GM18507 (cell line): Measurements from ENCODE around the gene TRMT61B.

Experiments
- DNase-seq: peaks from one replicate; pipeline ENCODE4 v3.0.0; 2011; ENCODE audit warnings: low read depth; ENCODE audit not compliant: insufficient read length; ENCODE audit errors: extremely low spot score
- FAIRE-seq: peaks from 2 replicates; lab custom pipeline; 2011; peaks lifted over from hg19 to GRCh38; lab: Jason Lieb, UNC

TRMT61B gene

DNA sequence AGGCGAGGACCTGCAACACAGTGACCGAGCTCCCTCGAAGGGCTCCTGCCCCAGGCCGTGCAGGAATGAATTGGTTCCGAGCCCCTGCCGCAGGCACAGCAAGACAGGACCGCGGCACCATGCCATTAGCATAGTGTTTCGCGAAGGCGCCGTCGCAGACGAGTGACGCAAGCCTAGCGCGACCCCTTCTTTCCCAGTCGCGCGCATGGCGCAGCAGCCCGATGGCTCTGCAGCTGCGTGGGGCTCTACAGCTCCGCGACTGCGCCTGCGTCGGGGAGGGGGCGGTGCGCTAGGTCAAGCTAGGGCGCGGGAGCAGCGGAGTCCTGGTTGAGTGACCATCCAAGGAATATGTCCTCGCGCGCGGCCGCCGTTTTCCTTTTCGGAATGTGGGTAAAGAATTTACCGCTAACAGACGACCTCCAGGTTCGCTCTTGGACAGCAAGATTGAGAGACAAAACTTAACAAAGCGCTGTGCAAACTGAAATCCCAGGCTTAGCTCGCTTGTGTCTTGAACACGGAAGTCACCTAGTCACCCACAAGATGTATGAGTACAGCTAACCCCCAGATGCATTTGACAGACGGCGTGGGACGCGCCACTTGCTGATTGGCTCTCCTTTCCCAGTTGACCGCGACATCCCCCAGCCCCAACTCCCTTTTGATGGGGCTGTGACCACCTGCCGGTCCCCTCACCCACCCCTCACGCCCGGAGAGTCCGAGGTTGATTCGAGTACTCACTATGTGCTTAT, at the start of gene TRMT61B:
Gene TRMT61B, minus strand, starts transcription at position 164 of the 746 bp plus-strand sequence. Its CDS starts 32 bp downstream, at position 132.
- FAIRE-seq, result peak; percentile 96
- DNase-seq, result peak; percentile 99

DNA sequence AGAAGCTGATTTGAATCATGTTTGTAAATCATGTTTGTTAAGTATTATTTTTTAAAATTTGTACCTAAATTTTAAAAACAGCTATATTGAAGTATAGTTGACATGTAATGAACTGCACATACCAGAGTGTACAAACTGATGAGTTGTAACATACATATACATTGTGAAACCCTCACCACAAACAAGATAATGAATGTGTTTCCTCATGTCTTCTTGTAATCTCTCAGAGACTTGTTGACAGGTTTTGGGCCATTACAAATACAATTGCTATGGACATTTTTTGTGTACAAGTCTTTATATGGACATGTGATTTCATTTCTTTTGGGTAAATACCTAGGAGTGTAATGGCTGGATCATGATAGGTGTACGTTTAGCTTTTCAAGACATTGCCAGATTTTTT, 45.8 kb upstream of the TRMT61B start:
- no peak for DNase-seq

DNA sequence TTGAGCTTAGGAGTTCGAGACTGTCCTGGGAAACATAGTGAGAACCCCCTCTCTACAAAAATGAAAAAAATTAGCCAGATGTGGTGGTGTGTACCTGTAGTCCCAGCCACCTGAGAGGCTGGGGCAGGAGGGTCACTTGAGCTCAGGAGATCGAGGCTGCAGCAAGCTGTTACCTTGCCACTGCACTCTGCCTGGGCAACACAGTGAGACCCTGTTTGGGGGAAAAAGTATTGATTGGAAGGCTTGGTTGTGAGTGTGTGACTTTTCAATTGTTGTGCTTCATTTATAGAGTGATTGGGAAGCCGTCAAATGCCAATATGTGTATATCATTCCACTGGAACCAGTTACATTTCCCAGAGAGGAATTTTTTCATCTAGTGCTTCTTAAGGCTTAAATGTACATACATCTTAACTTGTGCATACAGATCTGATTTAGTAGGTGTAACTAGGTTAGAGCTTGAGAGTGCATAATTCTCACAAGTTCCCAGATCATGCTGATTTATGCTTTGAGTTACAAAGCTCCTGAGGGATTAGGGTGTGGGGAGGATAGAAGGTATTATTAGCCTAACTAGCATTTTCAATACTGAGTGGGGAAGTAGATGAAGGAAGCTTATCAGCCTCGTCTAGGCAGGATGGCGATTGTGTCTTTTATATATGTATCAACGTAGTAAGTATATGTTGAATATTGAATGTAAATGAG, 39.7 kb upstream of the TRMT61B start:
- FAIRE-seq, result no peak
- no peak for DNase-seq

More for the DNA sequence above, 45.8 kb upstream of the TRMT61B start:
- FAIRE-seq, result no peak

DNA sequence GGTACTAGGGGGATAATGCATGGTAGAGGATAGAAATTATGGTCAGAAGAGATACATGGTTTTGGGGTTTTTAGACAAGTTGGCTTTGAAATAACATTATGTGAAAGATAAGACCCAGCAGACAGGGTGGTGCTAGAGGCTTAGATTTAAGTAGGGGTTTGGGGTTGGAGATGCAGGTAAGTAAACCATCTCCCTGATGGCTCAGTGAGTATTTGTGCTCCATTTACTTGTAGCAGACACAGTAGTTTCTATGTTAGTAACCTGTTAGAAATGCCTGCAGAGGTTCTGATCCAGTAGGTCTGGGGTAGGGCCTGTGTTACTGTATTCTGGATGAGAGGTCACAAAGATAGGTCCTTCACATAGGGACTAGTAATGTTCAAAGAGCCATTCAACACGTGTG, 38.1 kb upstream of the TRMT61B start:
- DNase-seq (no peak), FAIRE-seq (no peak)

DNA sequence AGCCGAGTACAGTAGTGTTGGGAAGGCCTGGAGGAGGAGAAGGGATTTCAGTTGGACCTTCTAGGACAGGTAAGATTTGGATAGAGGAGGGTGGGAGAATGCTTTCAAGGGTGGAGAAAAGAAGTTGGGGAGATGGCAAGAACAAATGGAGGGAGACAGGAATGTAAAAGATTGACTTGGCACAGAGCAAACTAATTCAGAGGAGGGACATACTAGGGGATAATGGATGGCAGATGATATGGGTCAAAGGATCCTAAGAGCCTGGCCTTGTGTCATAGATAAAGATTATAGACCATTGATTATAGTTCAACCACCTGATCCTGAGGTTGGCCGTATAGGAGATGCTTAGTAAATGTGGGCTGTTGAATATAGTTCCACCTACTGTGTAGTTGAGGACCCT, 36.7 kb upstream of the TRMT61B start:
- DNase-seq, result no peak
- no peak for FAIRE-seq

DNA sequence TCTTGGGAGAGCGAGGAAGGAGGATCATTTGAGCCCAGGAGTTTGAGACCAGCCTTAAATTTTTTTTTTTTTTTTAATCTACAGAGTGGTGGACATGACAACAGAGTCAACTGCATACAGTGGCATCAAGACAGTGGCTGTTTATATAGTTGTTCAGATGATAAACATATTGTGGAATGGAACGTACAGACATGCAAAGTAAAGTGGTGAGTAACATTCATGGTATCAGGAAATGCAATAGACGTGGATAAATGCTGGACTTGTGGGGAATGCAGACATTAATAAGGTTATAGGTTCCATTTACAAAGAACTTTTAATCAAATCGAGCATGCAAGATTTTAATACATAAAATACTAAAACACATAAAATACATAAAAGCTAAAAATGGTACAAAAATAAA, 36.3 kb upstream of the TRMT61B start:
- no peak for FAIRE-seq
- DNase-seq, result no peak

DNA sequence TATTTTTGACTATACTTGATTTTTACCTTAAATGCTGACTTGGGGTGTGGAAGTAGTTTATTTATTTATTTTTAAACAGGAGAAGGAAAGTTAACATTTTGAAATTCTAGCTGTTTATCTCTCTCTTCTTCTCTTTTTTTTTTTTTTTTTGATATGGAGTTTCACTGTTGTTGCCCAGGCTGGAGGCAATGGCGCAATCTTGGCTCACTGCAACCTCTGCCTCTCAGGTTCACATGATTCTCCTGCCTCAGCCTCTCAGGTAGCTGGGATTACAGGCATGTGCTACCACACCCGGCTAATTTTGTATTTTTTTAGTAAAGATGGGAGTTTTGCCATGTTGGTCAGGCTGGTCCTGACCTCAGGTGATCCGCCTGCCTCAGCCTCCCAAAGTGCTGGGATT, 35.4 kb upstream of the TRMT61B start:
- DNase-seq, result no peak
- no peak for FAIRE-seq

DNA sequence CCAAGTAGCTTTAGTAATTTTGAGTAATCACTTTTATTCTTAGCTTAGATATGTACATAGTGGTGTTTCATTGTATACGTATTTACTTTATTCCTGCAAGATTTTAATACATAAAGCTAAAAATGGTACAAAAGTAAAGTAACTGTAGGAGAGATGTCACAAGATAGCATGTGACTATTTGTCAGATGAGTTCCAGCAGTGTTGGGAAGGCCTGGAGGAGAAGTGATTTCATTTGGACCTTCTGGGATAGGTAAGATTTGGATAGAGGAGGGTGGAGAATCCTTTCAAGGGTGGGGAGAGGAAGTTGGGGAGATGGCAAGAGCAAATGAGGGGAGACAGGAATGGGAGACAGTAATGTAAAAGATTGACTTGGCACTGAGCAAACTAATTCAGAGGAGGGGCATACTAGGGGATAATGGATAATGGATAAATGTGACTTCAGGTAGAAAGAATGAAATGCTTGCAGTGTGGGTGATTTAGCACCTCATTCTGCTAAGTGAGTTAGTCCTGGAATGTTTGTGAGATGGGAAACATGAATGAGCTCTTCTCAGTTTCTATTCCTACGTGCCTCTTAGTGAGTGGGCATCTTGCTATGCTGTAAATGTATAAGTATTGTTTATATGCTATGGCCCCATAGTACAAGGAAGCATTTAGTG, 34.8 kb upstream of the TRMT61B start:
- FAIRE-seq (no peak), DNase-seq (no peak)

DNA sequence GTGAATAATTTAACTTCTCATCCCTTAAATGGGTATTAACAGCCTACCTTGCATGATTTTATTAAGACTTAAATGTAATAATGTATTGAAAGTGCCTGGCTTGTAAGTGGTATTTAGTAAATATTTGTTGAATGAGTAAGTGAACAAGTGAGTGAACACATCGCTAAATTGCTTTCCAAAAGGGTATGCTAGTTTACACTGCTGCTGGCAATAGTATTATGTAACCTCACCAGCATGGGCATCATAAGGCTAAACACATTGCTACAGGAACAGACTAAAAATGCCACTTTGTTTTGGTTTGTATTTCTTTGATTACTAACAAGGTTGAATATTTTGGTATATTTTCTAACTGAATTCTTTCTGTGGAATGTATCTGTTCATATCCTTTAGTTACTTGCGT, 34.2 kb upstream of the TRMT61B start:
- DNase-seq, result no peak
- FAIRE-seq, result no peak

DNA sequence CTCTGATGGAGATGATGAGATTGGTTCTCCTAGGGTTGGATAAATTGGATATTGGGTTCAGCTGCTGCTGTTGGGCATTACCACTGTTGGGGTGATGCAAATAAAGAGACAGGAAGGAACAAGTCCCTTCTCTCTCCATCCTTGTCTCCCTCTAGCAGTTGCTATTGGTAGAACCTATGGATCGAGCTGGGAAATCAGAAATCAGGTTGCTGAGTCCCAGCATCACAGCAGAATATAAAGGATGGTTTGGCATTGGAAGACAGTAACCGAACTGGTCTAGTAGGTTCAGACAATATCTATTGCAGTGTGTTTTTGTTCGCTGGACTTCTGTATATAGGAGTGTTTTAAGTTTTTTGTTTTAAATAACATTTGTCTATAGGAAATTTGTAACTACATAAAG, 32.5 kb upstream of the TRMT61B start:
- DNase-seq (no peak), FAIRE-seq (no peak)

DNA sequence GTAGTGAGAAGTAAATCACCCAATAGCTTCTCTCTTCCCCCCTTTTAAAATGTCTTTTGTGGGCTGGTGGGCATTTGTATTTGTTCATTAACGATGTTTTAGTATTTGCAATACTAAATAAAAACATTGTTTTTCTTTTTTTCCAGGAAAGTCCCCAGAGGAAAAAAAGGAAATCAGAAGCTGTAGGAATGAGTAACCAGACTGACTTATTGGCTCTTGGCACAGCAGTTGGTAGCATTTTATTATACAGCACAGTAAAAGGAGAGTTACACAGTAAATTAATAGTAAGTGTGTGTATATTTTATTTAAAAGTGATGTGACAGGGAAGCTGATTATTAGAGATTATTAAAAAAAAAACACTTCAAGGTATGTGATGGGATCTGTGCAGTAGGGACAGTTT, 31.7 kb upstream of the TRMT61B start:
- DNase-seq (no peak), FAIRE-seq (no peak)

DNA sequence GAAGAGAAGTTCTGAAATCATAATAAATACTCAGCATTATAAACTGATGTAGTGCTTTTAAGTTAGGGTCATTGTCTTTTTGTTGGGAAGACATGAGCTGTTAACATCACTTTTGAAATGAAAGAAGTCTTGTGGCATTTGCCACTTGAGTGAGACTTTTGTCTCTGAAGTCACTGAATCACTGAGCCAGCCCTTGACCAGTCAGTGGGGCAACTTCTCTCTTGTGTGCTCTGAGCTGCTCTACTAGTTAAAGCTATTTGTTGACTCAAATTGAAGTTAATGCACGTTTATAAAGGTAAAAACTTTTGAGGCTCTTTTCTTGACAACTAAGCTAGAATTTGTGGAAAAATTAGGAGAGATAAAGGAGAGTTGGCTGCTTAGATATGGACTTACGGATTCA, 31.1 kb upstream of the TRMT61B start:
- DNase-seq, result no peak
- no peak for FAIRE-seq

DNA sequence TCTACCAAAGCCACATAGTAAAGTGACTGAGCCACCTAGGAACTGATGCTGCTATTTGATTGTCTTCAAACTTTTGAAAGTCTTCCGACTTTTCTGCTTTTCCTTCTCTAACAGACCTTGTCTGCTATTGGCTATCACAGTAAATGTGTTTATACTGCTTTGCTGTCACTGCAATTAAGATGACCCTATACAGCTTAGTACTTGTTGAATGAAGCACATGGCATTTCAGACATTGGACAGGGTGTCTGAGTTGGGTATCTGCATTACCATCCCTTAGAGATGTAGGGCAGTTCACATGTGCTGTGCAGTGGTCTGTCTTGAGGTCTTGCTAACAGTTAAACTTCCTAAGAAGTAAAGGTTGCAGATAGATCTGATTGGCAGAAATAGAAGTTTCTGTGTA, 27.9 kb upstream of the TRMT61B start:
- FAIRE-seq (no peak), DNase-seq (no peak)

DNA sequence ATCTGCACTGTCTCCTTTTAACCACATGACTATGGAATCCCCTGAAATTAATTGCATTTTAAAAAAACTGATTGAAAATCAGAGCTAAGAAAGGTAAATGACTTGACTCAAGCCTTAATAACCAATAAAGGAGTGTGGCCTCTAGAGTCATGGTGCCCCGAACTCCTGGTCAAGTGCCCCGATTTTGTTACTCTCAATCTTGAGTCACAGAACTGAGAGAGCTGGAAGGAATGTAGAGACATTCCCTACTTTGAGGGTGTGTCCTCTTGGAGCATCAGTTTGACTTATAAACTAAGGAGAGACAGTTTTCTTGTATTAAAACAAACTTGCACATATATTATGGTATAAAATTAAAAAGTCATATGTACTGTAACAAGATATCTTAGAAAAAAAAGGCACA, 26.8 kb upstream of the TRMT61B start:
- FAIRE-seq (no peak), DNase-seq (no peak)

DNA sequence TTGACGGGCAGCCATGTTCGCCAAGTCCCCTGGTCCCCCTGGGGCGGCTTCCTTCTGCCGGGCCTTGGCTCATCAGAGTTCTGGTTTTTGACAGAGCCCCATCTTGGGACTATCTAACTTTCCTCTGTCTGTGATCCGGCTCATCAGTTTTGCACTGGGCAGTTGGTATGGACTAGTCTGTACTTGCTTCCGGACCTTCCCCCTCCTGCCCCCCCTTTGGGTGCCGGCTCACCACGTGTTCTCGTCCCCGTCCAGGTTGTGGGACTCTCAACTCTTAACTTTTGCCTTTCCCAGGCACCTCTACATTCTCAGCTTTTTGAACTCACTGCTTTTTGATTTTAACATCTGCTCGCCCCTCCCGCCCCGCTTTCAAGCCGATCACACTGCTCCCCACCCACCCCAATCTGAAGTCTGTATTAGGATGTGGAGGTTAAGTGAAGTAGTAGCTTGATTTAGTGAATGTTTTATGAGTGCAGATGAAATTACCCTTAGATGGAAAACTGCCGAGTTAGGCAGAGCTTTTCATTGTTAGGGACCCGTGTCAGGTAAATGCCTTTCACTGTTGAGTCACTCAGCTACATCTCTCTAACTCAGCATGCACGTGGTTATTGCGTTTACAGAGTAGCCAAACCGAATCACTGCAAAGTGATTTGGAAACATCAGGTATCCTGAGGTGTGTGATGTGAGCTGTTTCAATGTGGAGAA, 25.2 kb upstream of the TRMT61B start:
- FAIRE-seq (peak; percentile 73), DNase-seq (peak; percentile 0)

DNA sequence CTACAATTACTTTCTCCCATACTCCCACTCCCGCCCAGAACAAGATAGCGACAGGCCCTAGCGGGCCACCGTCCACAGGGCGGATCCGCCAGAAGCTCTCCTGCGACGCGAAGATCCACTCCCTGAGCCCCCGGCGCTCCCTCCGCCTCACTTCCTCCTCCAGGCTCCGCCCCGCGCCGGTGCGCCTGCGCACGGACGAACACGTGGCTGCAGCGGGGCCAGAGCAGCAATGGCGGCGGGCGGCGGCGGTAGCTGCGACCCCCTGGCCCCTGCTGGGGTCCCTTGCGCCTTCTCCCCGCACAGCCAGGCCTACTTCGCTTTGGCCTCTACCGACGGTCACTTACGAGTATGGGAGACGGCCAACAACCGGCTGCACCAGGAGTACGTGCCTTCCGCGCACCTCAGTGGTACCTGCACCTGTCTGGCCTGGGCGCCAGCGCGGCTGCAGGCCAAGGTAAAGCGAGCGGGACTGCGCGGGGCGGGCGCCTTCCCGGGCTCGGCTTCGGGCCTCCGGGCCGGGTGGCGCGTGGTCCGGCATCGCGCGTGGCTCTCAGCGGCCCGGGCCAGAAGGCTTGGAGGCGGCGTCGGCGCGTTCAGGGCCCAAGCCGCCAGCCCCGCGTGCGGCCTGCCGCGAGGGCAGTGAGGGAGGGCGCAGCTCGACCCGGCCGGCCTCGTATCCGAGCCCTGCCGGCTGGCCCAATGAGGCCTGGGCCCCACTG, 24.5 kb upstream of the TRMT61B start, which contains the start of gene WDR43:
Gene WDR43, plus strand, starts transcription at position 198 of the 719 bp plus-strand sequence. Its CDS starts 32 bp downstream, at position 230.
- FAIRE-seq (peak; percentile 97), DNase-seq (peak; percentile 95)

DNA sequence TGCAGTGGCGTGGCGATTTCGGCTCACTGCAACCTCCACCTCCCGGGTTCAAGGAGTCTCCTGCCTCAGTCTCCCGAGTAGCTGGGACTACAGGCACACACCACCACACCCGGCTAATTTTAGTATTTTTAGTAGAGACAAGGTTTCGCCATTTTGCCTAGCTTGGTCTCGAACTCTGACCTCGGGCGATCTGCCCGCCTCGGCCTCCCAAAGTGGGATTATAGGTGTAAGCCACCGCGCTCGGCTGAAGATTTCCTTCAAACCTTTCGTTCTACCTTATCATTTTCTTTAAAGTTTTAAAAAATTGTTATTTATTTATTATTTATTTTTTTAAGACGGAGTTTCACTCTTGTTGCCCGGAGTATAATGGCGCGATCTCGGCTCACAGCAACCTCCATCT, 23.4 kb upstream of the TRMT61B start:
- no peak for FAIRE-seq
- DNase-seq, result no peak

DNA sequence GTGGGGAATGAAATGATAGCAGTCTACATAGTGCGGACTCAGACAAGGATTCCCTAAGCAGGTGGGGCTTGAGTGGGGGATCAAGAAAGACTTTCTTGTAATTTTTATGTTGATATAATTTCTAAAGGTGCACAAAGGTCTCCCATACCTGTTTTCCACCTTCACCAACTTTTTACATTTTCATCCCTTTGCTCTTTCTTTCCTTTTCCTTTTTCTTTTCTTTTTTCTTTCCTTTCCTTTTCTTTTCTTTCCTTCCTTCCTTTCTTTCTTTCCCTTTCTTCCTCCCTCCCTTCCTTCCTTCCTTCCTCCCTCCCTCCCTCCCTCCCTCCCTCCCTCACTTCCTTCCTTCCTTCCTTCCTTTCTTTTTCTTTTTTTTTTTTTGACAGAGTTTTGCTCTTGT, 10.1 kb upstream of the TRMT61B start:
- no peak for FAIRE-seq
- no peak for DNase-seq

DNA sequence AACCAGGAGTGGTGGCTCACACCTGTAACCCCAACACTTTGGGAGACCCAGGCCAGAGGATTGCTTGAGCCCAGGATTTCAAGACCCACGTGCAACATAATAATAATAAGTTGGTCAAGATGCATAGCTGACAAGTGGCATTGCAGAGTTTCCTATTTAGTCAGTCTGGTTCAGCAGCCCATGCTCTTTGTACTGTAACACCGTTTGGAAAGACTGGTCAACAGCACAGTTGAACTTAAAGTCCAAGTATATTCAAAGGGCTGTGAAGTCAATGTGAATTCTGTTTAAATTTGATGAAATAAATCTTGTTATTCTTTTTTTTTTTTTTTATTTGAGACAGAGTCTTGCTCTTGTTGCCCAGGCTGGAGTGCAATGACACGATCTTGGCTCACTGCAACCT, 1.5 kb upstream of the TRMT61B start:
- no peak for DNase-seq

More for the DNA sequence above, 1.5 kb upstream of the TRMT61B start:
- FAIRE-seq, result no peak
